K562 (cell line): ENCODE data around the gene SLC24A4. TPM values are rescaled to one million over a fixed set of nuclear protein-coding genes. Genes with fewer than 3 reads are reported as not detected.

Source experiments
- ATAC-seq: fragments of 200-7000 bp; cut with Tn5 transposase; 3 replicates; pipeline ENCODE4 v1.9.1; 2020; ENCODE audit warnings: moderate library complexity
- BruUV-seq: library from RNA; stranded (reverse); fragments of 400-500 nt; replicated peaks from 2 replicates; lab custom pipeline; 2021; lab: Mats Ljungman, UMichigan
- CTCF ChIA-PET: fragments of 300-600 bp; formaldehyde crosslinking; extraction: SDS; loops from one replicate; lab custom pipeline; 2021; ENCODE audit warnings: low intra/inter-chr PET ratio; lab: Yijun Ruan, JAX
- POLR2A ChIA-PET: fragments of 300-600, 350-650 bp; sonication (Branson Sonifier 250); formaldehyde crosslinking; extraction: SDS; loops from one replicate; lab custom pipeline; 2021; ENCODE audit warnings: antibody characterized with exemption, inconsistent platforms; lab: Yijun Ruan, JAX
- DNase-seq, 4 experiments: peaks; one replicate each; pipeline versions ENCODE4 v3.0.0 to v3.0.0-alpha.2; 2011 to 2018; ENCODE audit warnings: low spot score in 3 of 4, mixed read lengths in 3 of 4; ENCODE audit errors: extremely low read depth in 1 of 4
- FAIRE-seq: peaks from 2 replicates; lab custom pipeline; 2011; peaks lifted over from hg19 to GRCh38; lab: Jason Lieb, UNC
- H2AFZ ChIP-seq: 2 replicates; pipeline ENCODE4 v1.6.0; 2011; ENCODE audit warnings: low read depth, low read length, control low read depth, inconsistent platforms
- H3K27ac ChIP-seq: fragments of 200-600 bp; 3 replicates; pipeline ENCODE4 v1.8.0; 2011; ENCODE audit warnings: low read depth, mild to moderate bottlenecking, control low read depth, inconsistent platforms, low read length, moderate library complexity, mixed read lengths; ENCODE audit errors: extremely low read depth
- H3K27me3 ChIP-seq, 2 experiments: fragments of 300-600 bp in 1 of 2; 2 replicates in 1 of 2; 3 replicates in 1 of 2; pipeline versions ENCODE4 v1.6.0 to v1.8.0; 2011; ENCODE audit warnings: inconsistent platforms in 2 of 2, low read length in 2 of 2, mild to moderate bottlenecking in 1 of 2, mixed read lengths in 1 of 2, moderate library complexity in 1 of 2; ENCODE audit not compliant: control insufficient read depth in 2 of 2, insufficient read depth in 2 of 2
- H3K36me3 ChIP-seq: fragments of 300-600 bp; 3 replicates; pipeline ENCODE4 v1.8.0; 2011; ENCODE audit warnings: mild to moderate bottlenecking, low read length, inconsistent platforms; ENCODE audit not compliant: control insufficient read depth, insufficient read depth
- H3K4me1 ChIP-seq, 2 experiments: fragments of 200-600 bp in 1 of 2; replicated peaks in 1 of 2; 2 replicates in 1 of 2; 3 replicates in 1 of 2; pipeline versions ENCODE4 v1.5.1 to v1.8.0; 2011; ENCODE audit warnings: inconsistent platforms in 2 of 2, low read length in 2 of 2, mild to moderate bottlenecking in 1 of 2, mixed read lengths in 1 of 2, moderate library complexity in 1 of 2; ENCODE audit not compliant: control insufficient read depth in 2 of 2, insufficient read depth in 2 of 2
- H3K4me2 ChIP-seq: 2 replicates; pipeline ENCODE4 v1.6.1; 2011; ENCODE audit warnings: low read length, control low read depth, inconsistent platforms, mixed read lengths; ENCODE audit not compliant: insufficient read depth
- H3K4me3 ChIP-seq: fragments of 200-600 bp; sonication (generic), shearing (Covaris generic); 2 replicates; pipeline ENCODE4 v1.5.1; 2016; ENCODE audit warnings: control low read depth, inconsistent platforms
- H3K79me2 ChIP-seq: fragments of 200-600 bp; 3 replicates; pipeline ENCODE4 v1.8.0; 2011; ENCODE audit warnings: low read length, inconsistent platforms; ENCODE audit not compliant: control insufficient read depth, insufficient read depth
- H3K9ac ChIP-seq, 2 experiments: 2 replicates each; pipeline versions ENCODE4 v1.6.0 to v1.6.1; 2011; ENCODE audit warnings: low read depth in 2 of 2, low read length in 2 of 2, control low read depth in 1 of 2, inconsistent platforms in 1 of 2, mild to moderate bottlenecking in 1 of 2, mixed read lengths in 1 of 2; ENCODE audit not compliant: insufficient read depth in 1 of 2
- H3K9me1 ChIP-seq: one replicate; pipeline ENCODE4 v1.6.0; 2011; ENCODE audit warnings: inconsistent platforms, mild to moderate bottlenecking, low read length, moderate library complexity; ENCODE audit not compliant: control insufficient read depth, insufficient read depth
- H3K9me3 ChIP-seq: replicated peaks from 2 replicates; pipeline ENCODE4 v1.5.1; 2011; ENCODE audit warnings: low read depth, low read length, inconsistent platforms; ENCODE audit not compliant: control insufficient read depth, insufficient read depth
- H4K20me1 ChIP-seq: replicated peaks from 2 replicates; pipeline ENCODE4 v1.6.1; 2011; ENCODE audit warnings: low read length, inconsistent platforms, mixed read lengths; ENCODE audit not compliant: control insufficient read depth, insufficient read depth
- MAFF ChIP-seq: IDR thresholded peaks from 2 replicates; pipeline ENCODE4 v1.6.1; 2012; ENCODE audit warnings: low read length, improper control_type of control experiment
- POLR2AphosphoS5 ChIP-seq: IDR thresholded peaks from 2 replicates; pipeline ENCODE4 v1.6.1; 2011; ENCODE audit warnings: mild to moderate bottlenecking, low read depth, low read length, moderate library complexity; ENCODE audit not compliant: control insufficient read depth, insufficient read depth
- RFX1 ChIP-seq: fragments of 450-650 bp; IDR thresholded peaks from 2 replicates; pipeline ENCODE4 v1.6.1; 2016; ENCODE audit warnings: mild to moderate bottlenecking, moderate library complexity
- SP1 ChIP-seq: sonication (generic); formaldehyde crosslinking; IDR thresholded peaks from 2 replicates; pipeline ENCODE4 v1.8.1; 2022; ENCODE audit warnings: mild to moderate bottlenecking, missing genetic modification reagents
- ZHX1 ChIP-seq: fragments of 150-350 bp; conservative IDR thresholded peaks from 2 replicates; pipeline ENCODE4 v1.6.1; 2014; ENCODE audit warnings: low read length
- ZNF444 ChIP-seq: fragments of 250-450 bp; sonication (Bioruptor Pico); IDR thresholded peaks from 2 replicates; pipeline ENCODE4 v1.4.0; 2020; ENCODE audit warnings: mild to moderate bottlenecking, moderate library complexity
- ZNF586 ChIP-seq: fragments of 450-650 bp; formaldehyde crosslinking; conservative IDR thresholded peaks from 2 replicates; pipeline ENCODE4 v1.4.0; 2020; ENCODE audit warnings: mild to moderate bottlenecking, moderate library complexity
- WGBS: fragments of 100-300 bp; shearing (Covaris generic); methylation state at CpG from one replicate; pipeline ENCODE4 v1.1.6; 2016; ENCODE audit warnings: low coverage, mixed read lengths; ENCODE audit not compliant: insufficient coverage; ENCODE audit errors: missing lambda C conversion rate; 5-methylcytosine and 5-hydroxymethylcytosine counted together
- in situ Hi-C: fragments of 300-500 bp; cut with MboI; formaldehyde crosslinking; loops from 4 replicates; pipeline ENCODE4 v1.15.0; 2018; ENCODE audit warnings: inconsistent platforms, mixed read lengths
- intact Hi-C: fragments of 100-400 bp; cut with micrococcal nuclease; formaldehyde crosslinking; loops from 2 replicates; pipeline ENCODE4 v1.14.2; 2022
- polyA plus RNA-seq, 8 experiments: library from polyadenylated mRNA; depleted of rRNA in 4 of 8; stranded (reverse) in 5 of 8; unstranded in 3 of 8; fragments of >200 nt; fragmentation: Nextera tagmentation in 2 of 8; fragmentation: Illumina TruSeq in 1 of 8; extraction: Ambion mirVana in 2 of 8; extraction: Trizol in 1 of 8; gene quantifications; 2 replicates each; pipeline versions ENCODE4 v1.2.1 to v1.2.3, GENCODE V29; 2011 to 2014; ENCODE audit warnings: inconsistent platforms in 1 of 8, missing spikeins in 1 of 8
- total RNA-seq, 7 experiments: library from RNA; depleted of rRNA in 6 of 7; stranded (reverse); fragments of >200 nt in 6 of 7; fragmentation: Illumina TruSeq in 2 of 7; extraction: Trizol in 2 of 7; gene quantifications; 2 replicates each; pipeline versions ENCODE4 v1.2.1 to v1.2.3, GENCODE V29; 2011 to 2021; ENCODE audit warnings: low replicate concordance in 1 of 7

SLC24A4 gene
- total and polyA plus RNA-seq, 9 of the 15 experiments (the other 6 are each of a cell fraction or from before 2014, with no cell fraction given): not detected

GRCh38 chr14:92310776-92311375, 12.1 kb upstream of the SLC24A4 start:
- in situ Hi-C loops (no loop called here), intact Hi-C loops (no loop called here)
- Histone ChIP-seq H3K9me1 (no peaks in the 10 kb centered on the region), H3K9ac (no peak overlapping the region), H3K36me3 (no peaks in the 10 kb centered on the region), H3K4me3 (no peak overlapping the region), H3K27me3 (peaks cover 0 to 8% of the 10 kb centered on the region in 2 experiments; a peak in 1 of 5 replicates), H2AFZ (no peak overlapping the region), H3K27ac (no peak overlapping the region), H3K9me3 (no peaks in the 10 kb centered on the region), H3K4me1 (no peaks in the 10 kb centered on the region), H4K20me1 (no peaks in the 10 kb centered on the region), H3K4me2 (no peak overlapping the region), H3K79me2 (no peaks in the 10 kb centered on the region)
- TF ChIP-seq ZHX1 (no peak), SP1 (CRISPR knock-in tag) (no peak), POLR2AphosphoS5 (no peak), MAFF (no peak), ZNF586 (CRISPR knock-in tag) (no peak), RFX1 (peak; percentile 57), ZNF444 (CRISPR knock-in tag) (no peak)
- no TSS peak for BruUV-seq
- FAIRE-seq (no peak), ATAC-seq (no peak), DNase-seq (no peak)
- ChIA-PET POLR2A (interaction anchor here (0.6 to 0.9 kb wide), 3 partner anchors 8 to 800 kb away, joined by 3 to 4 read pairs (median 3); no protein-coding TSS in a partner anchor), CTCF (no interaction called here)
- 4% methylated on average over 3 of the region's 6 CpGs for WGBS
